HG03342 (cell line): ENCODE measurements around the gene RPL26.

Source experiments
- ATAC-seq: cut with Tn5 transposase; IDR thresholded peaks from one replicate; pipeline ENCODE4 v1.9.1; 2021; ENCODE audit warnings: mild to moderate bottlenecking, moderate library complexity; ENCODE audit not compliant: unreplicated experiment

RPL26 gene

GRCh38 chr17:8383143-8383822, at the start of gene RPL26:
Gene RPL26 (minus strand): TSS chr17:8383193. CDS start chr17:8382310, 883 bp downstream.
- peak; percentile 77 for ATAC-seq

GRCh38 chr17:8430966-8431365, 48.0 kb upstream of the RPL26 start:
- no peak for ATAC-seq

GRCh38 chr17:8426802-8427201, 43.8 kb upstream of the RPL26 start:
- no peak for ATAC-seq

DNA sequence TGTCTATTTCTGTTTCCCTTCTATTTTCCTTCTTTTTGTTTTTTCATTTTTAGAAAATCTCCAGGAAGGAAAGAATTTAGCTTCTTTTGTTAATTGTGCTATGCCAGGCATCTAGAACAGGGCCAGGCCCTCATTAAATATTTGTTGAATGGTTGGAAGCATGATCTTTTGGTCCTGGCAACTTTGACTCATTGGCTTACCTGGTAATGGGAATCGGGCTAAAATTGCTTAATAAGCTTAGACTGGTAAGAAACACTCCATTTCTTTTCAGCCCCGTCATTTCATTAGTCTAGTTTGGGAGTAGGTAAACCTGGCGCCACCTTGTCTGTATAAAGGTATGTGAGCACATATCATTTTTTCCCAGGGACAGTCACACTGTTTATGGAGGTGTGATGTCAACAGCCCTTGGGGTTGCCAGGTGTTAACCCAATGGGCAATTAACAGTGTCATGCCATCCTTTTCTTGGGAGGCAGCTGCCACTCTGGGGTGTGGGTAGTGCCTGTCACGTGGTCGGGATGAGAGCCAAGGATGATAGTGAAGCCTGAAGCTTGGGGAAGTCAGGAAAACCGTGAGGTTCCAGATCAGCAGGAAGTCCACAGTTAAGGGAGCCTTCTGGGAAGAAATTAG, 43.2 kb upstream of the RPL26 start:
- ATAC-seq = no peak

DNA sequence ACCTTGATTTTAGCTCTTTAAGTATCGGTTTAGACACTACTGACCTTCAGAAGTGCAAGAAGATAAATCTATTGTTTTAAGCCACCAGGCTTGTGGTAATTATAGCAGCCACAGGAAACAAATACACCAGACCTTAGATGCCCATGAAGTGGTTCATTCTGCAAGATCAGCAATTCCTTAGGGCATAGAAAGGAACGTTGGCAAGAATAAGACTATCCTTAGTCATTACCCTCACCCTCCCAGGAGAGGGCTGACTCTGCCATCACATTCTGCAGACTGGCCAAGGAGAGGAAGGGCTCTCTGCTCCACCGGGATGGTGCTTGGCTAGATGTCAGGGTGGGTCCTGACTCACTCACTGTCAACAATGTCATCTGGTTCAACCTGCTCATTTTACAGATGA, 38.6 kb upstream of the RPL26 start:
- no peak for ATAC-seq

- no peak for ATAC-seq
These were observed 37.3 kb upstream of the RPL26 start for GRCh38 chr17:8420041-8420934.

DNA sequence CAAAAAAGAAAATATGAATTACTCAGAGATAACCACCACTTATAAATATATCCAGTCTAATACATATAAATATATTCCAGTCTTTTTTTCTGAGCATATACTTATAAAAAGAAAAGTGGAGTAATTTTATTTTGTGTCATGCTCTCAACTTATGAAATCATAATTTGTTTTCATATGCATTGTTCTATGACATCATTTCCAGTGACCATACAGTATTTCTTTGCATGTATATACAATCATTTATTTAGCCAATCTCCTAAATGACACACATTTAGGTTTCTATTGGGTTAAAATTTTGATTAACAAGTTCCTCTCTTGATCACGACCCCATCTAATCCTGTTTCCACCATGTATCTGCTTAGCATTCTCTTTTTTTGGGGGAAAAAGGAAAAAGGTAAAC, 36.3 kb upstream of the RPL26 start:
- no peak for ATAC-seq

DNA sequence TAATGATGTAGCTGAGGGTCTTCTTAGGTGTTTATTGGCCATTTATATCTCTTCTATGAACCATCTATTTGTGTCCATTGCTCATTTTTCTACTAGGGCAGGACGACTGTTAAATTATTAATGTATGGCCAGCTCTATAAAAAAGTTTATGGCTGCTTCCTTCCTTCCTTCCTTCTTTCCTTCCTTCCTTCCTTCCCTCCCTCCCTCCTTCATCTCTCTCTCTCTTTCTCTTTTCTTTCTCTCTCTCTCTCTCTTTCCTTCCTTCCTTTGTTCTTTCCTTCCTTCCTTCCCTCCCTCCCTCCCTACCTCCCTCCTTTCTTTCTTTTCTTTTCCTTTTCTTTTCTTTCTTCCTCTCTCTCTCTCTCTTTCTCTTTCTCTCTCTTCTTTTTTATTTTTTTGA, 35.5 kb upstream of the RPL26 start:
- no peak for ATAC-seq

DNA sequence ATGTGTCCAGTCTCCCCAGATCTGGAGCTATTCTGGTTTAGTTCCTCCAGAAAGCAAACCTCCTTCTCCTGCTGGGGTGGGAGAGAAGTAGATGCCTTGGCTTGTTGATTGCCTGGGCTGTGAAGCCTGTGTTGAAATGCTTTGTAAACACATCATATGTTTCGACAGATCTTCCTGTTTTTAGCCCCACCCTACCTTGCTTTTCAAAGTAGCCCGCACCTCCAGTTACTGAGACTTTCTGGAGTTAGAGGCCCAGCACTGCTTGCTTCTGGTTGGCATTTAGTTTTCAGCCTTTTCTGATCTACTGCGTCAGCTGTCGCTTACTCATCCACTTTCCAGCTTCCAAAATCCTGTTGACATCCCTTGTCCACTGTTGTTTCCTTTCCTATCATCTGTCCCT, 34.8 kb upstream of the RPL26 start:
- ATAC-seq = no peak

GRCh38 chr17:8413938-8414337, 30.9 kb upstream of the RPL26 start:
- no peak for ATAC-seq

DNA sequence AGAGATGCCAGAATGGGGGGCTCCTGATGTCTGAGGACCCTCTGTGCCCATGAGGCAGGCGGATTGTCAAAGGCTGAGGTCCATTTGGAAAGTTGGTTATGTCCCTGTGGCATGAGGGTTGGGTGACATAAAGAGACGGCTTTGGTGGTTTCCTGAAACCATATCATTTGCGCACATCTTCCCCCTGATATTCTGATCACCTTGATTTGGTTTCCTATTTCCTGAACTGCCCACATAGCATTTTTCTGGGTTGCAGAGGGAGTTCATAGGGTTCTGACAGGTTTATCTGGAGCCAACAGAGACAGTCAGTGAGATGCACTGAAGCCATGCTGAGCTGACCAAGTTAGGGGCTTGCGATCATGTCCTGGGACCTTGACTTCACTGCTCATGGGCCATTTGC, 30.3 kb upstream of the RPL26 start:
- no peak for ATAC-seq

DNA sequence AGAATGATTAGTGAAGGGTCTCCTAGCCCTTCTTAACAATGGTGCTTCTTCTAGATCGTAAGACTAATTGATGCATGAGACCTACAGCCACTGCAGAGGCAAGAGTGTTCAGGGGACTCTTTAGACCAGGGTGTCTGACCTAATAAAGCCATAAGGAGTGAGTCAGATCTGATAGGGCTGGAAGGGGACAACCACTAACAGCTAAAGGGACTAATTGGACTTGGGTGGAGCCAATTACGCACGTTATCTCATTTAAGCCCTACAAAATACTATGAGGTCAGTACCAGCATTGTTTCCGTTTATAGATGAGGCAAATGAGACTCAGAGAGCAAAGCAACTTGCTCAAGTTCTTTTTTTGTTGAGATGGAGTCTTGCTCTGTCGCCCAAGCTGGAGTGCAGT, 29.1 kb upstream of the RPL26 start:
- no peak for ATAC-seq

DNA sequence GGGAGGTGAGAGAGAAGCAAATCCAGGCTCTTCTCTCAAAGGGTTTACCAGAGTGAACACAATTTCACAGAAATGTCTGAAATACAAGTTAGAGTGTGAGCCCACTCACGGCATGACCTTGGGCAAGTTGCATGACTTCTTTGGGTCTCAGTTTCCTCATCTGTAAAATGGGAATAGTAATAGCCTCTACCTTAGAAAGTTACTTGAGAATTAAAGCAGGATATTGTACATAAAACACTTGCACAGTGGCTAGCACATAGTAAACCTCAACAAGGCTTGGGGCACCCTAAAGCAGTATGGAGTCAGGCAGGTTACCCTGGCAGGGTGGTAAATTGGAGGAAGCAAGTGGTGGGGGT, 27.9 kb upstream of the RPL26 start:
- ATAC-seq = no peak

GRCh38 chr17:8409966-8410882, 27.2 kb upstream of the RPL26 start:
- no peak for ATAC-seq

DNA sequence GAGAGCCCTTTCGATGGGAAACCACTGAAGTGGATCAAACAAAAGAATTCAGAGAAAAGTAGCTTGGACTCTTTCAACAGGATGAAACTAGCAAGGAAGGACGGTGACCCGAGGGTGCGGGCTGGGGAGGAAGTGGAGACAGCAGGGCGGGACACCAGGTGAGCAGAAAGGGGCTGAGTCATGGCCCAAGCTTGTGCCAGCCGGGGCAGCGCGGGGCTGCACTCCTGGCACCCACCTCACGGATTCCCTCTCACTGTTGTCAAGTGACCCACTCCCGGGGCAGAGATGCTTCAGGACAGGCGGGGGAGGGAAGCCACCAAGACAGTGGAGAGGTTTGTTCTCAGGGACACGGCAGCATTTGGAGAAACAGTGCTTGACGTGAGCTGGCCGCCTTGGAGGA, 25.4 kb upstream of the RPL26 start:
- ATAC-seq = no peak

GRCh38 chr17:8406174-8406573, 23.2 kb upstream of the RPL26 start:
- no peak for ATAC-seq

DNA sequence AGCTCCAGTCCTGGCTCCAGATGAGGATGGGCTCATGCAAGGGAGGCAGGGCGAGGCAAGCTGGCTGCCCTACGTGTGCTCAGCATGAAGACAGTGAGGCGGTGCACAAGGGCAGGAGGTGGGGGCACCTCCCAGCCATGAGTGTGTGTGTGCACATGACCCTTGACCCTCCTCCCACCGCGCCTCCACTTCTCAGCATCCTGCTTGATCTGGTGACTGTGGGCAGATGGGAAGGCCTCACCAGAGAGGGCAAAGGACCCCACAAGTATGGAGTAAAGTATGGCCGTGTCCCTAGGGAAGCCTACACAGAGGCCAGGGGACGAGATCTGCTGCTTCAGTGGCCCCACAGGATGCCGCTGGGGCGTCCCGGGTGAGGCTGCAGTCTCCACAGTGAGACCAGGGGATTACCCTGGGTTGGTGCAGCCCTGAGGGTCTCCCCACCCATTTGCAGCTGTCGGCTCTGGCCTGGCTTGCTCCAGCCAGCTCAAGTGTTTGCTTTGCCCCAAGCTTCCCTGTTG, 22.6 kb upstream of the RPL26 start:
- ATAC-seq = no peak

DNA sequence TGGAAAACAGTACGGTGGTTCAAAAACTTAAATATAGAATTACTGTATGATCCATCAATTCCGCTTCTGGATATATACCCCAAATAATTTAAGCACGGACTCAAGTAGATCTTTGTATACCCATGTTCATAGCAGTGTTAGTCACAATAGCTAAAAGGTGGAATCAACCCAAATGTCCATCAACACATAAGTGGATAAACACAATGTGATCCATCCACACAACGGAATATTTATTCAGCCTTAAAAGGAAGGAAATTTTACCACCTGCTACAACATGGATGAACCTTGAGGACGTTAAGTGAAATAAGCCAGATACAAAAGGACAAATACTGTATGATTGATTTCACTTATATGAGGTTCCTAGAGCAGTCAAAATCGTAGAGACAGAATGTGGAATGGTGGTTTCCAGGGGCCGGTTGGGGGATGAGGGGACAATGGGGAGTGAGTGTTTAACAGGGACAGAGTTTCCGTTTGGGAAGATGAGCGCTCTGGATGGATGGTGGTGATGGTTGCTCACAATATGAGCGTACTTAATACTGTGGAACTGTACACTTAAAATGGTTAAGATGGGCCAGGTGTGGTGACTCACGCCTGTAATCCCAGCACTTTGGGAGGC, 20.0 kb upstream of the RPL26 start:
- no peak for ATAC-seq

DNA sequence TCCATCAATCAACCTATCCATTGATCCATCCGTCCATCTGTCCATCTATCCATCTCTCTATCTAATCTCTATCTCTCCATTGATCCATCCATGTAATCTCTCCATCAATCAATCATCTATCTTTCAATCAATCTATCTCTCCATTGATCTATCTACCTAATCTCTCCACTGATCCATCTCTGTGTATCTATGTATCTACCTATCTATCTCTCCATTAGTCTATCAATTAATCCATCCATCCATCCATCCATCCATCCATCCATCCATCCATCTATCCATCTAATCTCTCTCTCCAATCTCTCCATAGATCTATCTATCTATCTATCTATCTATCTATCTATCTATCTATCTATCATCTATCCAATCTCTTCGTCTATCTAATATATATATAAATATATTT, 18.1 kb upstream of the RPL26 start:
- ATAC-seq = no peak

- no peak for ATAC-seq
These were observed 16.0 kb upstream of the RPL26 start for GRCh38 chr17:8398980-8399379.
